Measurements from ENCODE around the gene TUFM.
A peak's percentile ranks its signal among the peaks of the same experiment; 100 is the strongest.

TUFM gene

DNA sequence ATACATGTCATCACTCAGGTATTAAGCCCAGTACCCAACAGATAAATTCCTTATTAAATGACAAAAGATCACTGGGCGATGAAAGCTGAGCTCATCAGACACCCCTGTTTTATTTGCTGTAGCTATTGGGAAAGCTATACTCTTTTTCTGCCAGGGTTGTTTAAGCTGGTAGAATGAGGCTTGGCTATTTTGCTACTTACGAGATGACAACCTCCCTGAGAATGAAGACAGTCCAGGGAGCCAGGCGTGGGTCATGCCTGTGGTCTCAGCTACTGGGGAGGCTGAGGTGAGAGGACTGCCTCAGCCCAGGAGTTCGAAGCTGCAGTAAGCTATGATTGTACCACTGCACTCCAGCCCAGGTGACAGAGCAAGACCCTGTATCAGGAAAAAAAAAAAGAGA is 13.2 kb upstream of the TUFM start:
- CTCF ChIA-PET, result interaction anchor here (1.2 to 2.9 kb wide), 3 partner anchors 10 to 21 kb away, joined by 3 to 15 read pairs (median 5); partner anchors contain the start of gene TUFM
- H3K27ac ChIP-seq (ENCODE audit: insufficient read depth in 1 of 2, low read depth in 1 of 2, low read length in 2 of 2, poor library complexity in 1 of 2, severe bottlenecking in 2 of 2), result no peak overlapping the region
- peaks cover 0 to 10% (median 8%) of the 10 kb centered on the region in 4 experiments for H3K4me1 ChIP-seq (ENCODE audit: control extremely low read depth in 1 of 4, control insufficient read depth in 4 of 4, insufficient read depth in 4 of 4, low read length in 3 of 4)
- H3K9me3 ChIP-seq (ENCODE audit: control extremely low read depth in 1 of 5, control insufficient read depth in 4 of 5, insufficient read depth in 2 of 5, low read depth in 1 of 5, low read length in 4 of 5), result no peaks in the 10 kb centered on the region
- POLR2A ChIA-PET, result interaction anchor here (0.6 kb wide), 1 partner anchor 159 kb away, joined by 4 read pairs; no protein-coding TSS in a partner anchor
- no peaks in the 10 kb centered on the region for H3K27me3 ChIP-seq (replicated peaks in 2 of 5; ENCODE audit: control insufficient read depth in 4 of 5, insufficient read depth in 5 of 5, low read length in 4 of 5)
- no peak for DNase-seq
- 87% methylated on average over 3 of the region's 4 CpGs for WGBS (ENCODE audit: insufficient coverage)
- no peaks in the 10 kb centered on the region for H3K36me3 ChIP-seq (ENCODE audit: control insufficient read depth in 4 of 4, insufficient read depth in 4 of 4, low read length in 3 of 4)
- H3K4me3 ChIP-seq (ENCODE audit: control insufficient read depth in 1 of 7, extremely low read depth in 1 of 7, insufficient read depth in 4 of 7, low read depth in 2 of 7, low read length in 6 of 7), result no peak overlapping the region

GRCh38 chr16:28858421-28858820 is 12.3 kb upstream of the TUFM start:
- H3K36me3 ChIP-seq (ENCODE audit: control insufficient read depth in 4 of 4, insufficient read depth in 4 of 4, low read length in 3 of 4), result no peaks in the 10 kb centered on the region
- DNase-seq, result no peak
- H3K9me3 ChIP-seq (ENCODE audit: control extremely low read depth in 1 of 5, control insufficient read depth in 4 of 5, insufficient read depth in 2 of 5, low read depth in 1 of 5, low read length in 4 of 5), result no peaks in the 10 kb centered on the region
- no peak overlapping the region for H3K27ac ChIP-seq (ENCODE audit: insufficient read depth in 1 of 2, low read depth in 1 of 2, low read length in 2 of 2, poor library complexity in 1 of 2, severe bottlenecking in 2 of 2)
- WGBS (ENCODE audit: insufficient coverage), result 100% methylated on average over 5 of the region's 8 CpGs
- CTCF ChIA-PET, result interaction anchor here (1.2 to 2.9 kb wide), 2 partner anchors 11 to 21 kb away, joined by 3 to 15 read pairs; partner anchors contain the start of gene TUFM
- no peaks in the 10 kb centered on the region for H3K27me3 ChIP-seq (replicated peaks in 2 of 5; ENCODE audit: control insufficient read depth in 4 of 5, insufficient read depth in 5 of 5, low read length in 4 of 5)
- H3K4me1 ChIP-seq (ENCODE audit: control extremely low read depth in 1 of 4, control insufficient read depth in 4 of 4, insufficient read depth in 4 of 4, low read length in 3 of 4), result peaks cover 0 to 7% (median 4%) of the 10 kb centered on the region in 4 experiments
- POLR2A ChIA-PET, result no interaction called here
- no peak overlapping the region for H3K4me3 ChIP-seq (ENCODE audit: control insufficient read depth in 1 of 7, extremely low read depth in 1 of 7, insufficient read depth in 4 of 7, low read depth in 2 of 7, low read length in 6 of 7)

DNA sequence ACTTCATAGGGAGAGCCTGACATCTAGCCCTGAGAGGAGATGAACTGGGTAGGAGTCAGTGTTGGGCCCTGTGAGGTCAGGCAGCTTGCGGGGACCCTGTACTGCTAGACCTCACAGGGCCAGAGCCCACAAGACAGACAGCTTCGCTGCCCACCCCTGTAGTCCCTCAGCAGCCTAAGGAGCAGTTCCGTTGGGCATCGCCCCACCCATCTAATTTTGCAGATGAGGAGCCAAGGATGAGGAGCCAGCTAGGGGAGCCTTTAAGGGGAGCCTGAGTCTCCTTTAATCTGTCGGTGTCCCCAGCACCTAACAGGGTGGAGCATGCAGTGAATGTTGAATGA is 755 bp upstream of the TUFM start:
- 45% methylated on average over 4 of the region's 5 CpGs for WGBS (ENCODE audit: insufficient coverage)
- ChIA-PET CTCF (interaction anchor here (1.0 to 4.0 kb wide), 7 partner anchors 8 to 98 kb away, joined by 3 to 16 read pairs (median 11); partner anchors contain the start of gene SH2B1), POLR2A (interaction anchor here (1.3 to 2.6 kb wide), 3 partner anchors 16 to 25 kb away, joined by 3 to 20 read pairs (median 5); partner anchors contain the start of gene SH2B1)
- peak overlapping the region; percentile 65 to 90 for H3K27ac ChIP-seq (ENCODE audit: insufficient read depth in 1 of 2, low read depth in 1 of 2, low read length in 2 of 2, poor library complexity in 1 of 2, severe bottlenecking in 2 of 2)
- H3K4me1 ChIP-seq (ENCODE audit: control extremely low read depth in 1 of 4, control insufficient read depth in 4 of 4, insufficient read depth in 4 of 4, low read length in 3 of 4), result peaks cover 4 to 25% (median 22%) of the 10 kb centered on the region in 4 experiments
- no peaks in the 10 kb centered on the region for H3K27me3 ChIP-seq (replicated peaks in 2 of 5; ENCODE audit: control insufficient read depth in 4 of 5, insufficient read depth in 5 of 5, low read length in 4 of 5)
- H3K4me3 ChIP-seq (ENCODE audit: control insufficient read depth in 1 of 7, extremely low read depth in 1 of 7, insufficient read depth in 4 of 7, low read depth in 2 of 7, low read length in 6 of 7), result peak overlapping the region; percentile 85 to 97 (median 93)
- H3K9me3 ChIP-seq (ENCODE audit: control extremely low read depth in 1 of 5, control insufficient read depth in 4 of 5, insufficient read depth in 2 of 5, low read depth in 1 of 5, low read length in 4 of 5), result no peaks in the 10 kb centered on the region
- peaks cover 14 to 34% (median 23%) of the 10 kb centered on the region in 4 experiments for H3K36me3 ChIP-seq (ENCODE audit: control insufficient read depth in 4 of 4, insufficient read depth in 4 of 4, low read length in 3 of 4)
- no peak for DNase-seq

- H3K27ac ChIP-seq (ENCODE audit: insufficient read depth in 1 of 2, low read depth in 1 of 2, low read length in 2 of 2, poor library complexity in 1 of 2, severe bottlenecking in 2 of 2), result peak overlapping the region; percentile 79 to 90
- peaks cover 17 to 36% (median 25%) of the 10 kb centered on the region in 4 experiments for H3K36me3 ChIP-seq (ENCODE audit: control insufficient read depth in 4 of 4, insufficient read depth in 4 of 4, low read length in 3 of 4)
- POLR2A ChIA-PET, result interaction anchor here (0.8 to 2.6 kb wide), 7 partner anchors 9 to 80 kb away, joined by 3 to 20 read pairs (median 3); partner anchors contain the start of genes ATXN2L, RABEP2 and SH2B1
- no peaks in the 10 kb centered on the region for H3K27me3 ChIP-seq (replicated peaks in 2 of 5; ENCODE audit: control insufficient read depth in 4 of 5, insufficient read depth in 5 of 5, low read length in 4 of 5)
- no peaks in the 10 kb centered on the region for H3K9me3 ChIP-seq (ENCODE audit: control extremely low read depth in 1 of 5, control insufficient read depth in 4 of 5, insufficient read depth in 2 of 5, low read depth in 1 of 5, low read length in 4 of 5)
- WGBS (ENCODE audit: insufficient coverage), result under 1% methylated on average over 16 of the region's 16 CpGs
- peaks cover 4 to 25% (median 22%) of the 10 kb centered on the region in 4 experiments for H3K4me1 ChIP-seq (ENCODE audit: control extremely low read depth in 1 of 4, control insufficient read depth in 4 of 4, insufficient read depth in 4 of 4, low read length in 3 of 4)
- CTCF ChIA-PET, result interaction anchor here (0.8 to 3.4 kb wide), 7 partner anchors 8 to 24 kb away, joined by 3 to 15 read pairs (median 10); partner anchors contain the start of gene SH2B1
- DNase-seq, result peak in 2 of 3 donors; percentile 40 to 67
- H3K4me3 ChIP-seq (ENCODE audit: control insufficient read depth in 1 of 7, extremely low read depth in 1 of 7, insufficient read depth in 4 of 7, low read depth in 2 of 7, low read length in 6 of 7), result peak overlapping the region; percentile 85 to 97 (median 93)
These were observed 428 bp downstream of the TUFM start for GRCh38 chr16:28845761-28846079.

GRCh38 chr16:28845293-28845692 is 855 bp downstream of the TUFM start:
- no peaks in the 10 kb centered on the region for H3K9me3 ChIP-seq (ENCODE audit: control extremely low read depth in 1 of 5, control insufficient read depth in 4 of 5, insufficient read depth in 2 of 5, low read depth in 1 of 5, low read length in 4 of 5)
- peak in 2 of 3 donors; percentile 46 to 48 for DNase-seq
- H3K4me1 ChIP-seq (ENCODE audit: control extremely low read depth in 1 of 4, control insufficient read depth in 4 of 4, insufficient read depth in 4 of 4, low read length in 3 of 4), result peaks cover 4 to 25% (median 22%) of the 10 kb centered on the region in 4 experiments
- H3K27me3 ChIP-seq (replicated peaks in 2 of 5; ENCODE audit: control insufficient read depth in 4 of 5, insufficient read depth in 5 of 5, low read length in 4 of 5), result no peaks in the 10 kb centered on the region
- WGBS (ENCODE audit: insufficient coverage), result 63% methylated on average over 9 of the region's 10 CpGs
- CTCF ChIA-PET, result interaction anchor here (0.7 to 3.4 kb wide), 6 partner anchors 7 to 33 kb away, joined by 3 to 11 read pairs (median 4); partner anchors contain the start of gene SH2B1
- POLR2A ChIA-PET, result interaction anchor here (0.8 to 2.6 kb wide), 5 partner anchors 9 to 22 kb away, joined by 3 to 20 read pairs (median 4); partner anchors contain the start of genes ATXN2L and SH2B1
- peaks cover 17 to 36% (median 25%) of the 10 kb centered on the region in 4 experiments for H3K36me3 ChIP-seq (ENCODE audit: control insufficient read depth in 4 of 4, insufficient read depth in 4 of 4, low read length in 3 of 4)
- H3K4me3 ChIP-seq (ENCODE audit: control insufficient read depth in 1 of 7, extremely low read depth in 1 of 7, insufficient read depth in 4 of 7, low read depth in 2 of 7, low read length in 6 of 7), result peak overlapping the region; percentile 85 to 97 (median 93)
- H3K27ac ChIP-seq (ENCODE audit: insufficient read depth in 1 of 2, low read depth in 1 of 2, low read length in 2 of 2, poor library complexity in 1 of 2, severe bottlenecking in 2 of 2), result peak overlapping the region in 1 of 2 experiments; percentile 90

DNA sequence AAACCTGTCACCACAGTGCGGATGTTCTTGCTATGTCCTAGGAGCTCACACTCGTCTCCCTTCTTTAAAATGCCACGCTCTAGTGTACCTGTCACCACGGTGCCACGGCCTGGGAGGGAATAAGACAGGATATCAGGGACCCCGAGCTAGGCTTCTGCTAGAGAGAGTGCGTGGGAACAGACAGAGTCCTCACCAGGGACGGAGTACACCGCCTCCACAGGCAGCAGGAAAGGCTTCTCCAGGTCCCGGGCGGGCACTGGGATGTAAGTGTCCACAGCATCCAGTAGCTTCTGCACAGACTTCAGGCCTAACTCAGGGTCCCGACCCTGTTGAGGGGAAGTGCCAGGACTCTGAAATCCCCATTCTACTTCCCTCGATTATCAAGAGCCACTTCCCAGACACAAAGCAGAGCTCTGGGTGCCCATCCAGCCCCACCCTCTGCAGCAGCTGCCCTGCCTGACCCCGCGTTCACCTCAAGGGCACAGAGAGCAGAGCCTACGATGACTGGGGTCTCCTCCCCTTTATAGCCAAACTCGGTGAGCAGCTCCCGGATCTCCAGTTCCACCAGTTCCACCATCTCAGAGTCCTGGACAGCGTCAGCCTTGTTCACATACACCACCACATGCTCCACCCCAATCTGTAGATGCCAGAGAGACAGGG is 1.8 kb downstream of the TUFM start:
- 96% methylated on average over 18 of the region's 19 CpGs for WGBS (ENCODE audit: insufficient coverage)
- peak overlapping the region in 1 of 2 experiments; percentile 90 for H3K27ac ChIP-seq (ENCODE audit: insufficient read depth in 1 of 2, low read depth in 1 of 2, low read length in 2 of 2, poor library complexity in 1 of 2, severe bottlenecking in 2 of 2)
- CTCF ChIA-PET, result interaction anchor here (1.2 to 3.4 kb wide), 5 partner anchors 12 to 101 kb away, joined by 4 to 11 read pairs (median 4); partner anchors contain the start of gene SH2B1
- no peaks in the 10 kb centered on the region for H3K27me3 ChIP-seq (replicated peaks in 2 of 5; ENCODE audit: control insufficient read depth in 4 of 5, insufficient read depth in 5 of 5, low read length in 4 of 5)
- peaks cover 4 to 25% (median 25%) of the 10 kb centered on the region in 4 experiments for H3K4me1 ChIP-seq (ENCODE audit: control extremely low read depth in 1 of 4, control insufficient read depth in 4 of 4, insufficient read depth in 4 of 4, low read length in 3 of 4)
- DNase-seq, result no peak
- peaks cover 17 to 36% (median 25%) of the 10 kb centered on the region in 4 experiments for H3K36me3 ChIP-seq (ENCODE audit: control insufficient read depth in 4 of 4, insufficient read depth in 4 of 4, low read length in 3 of 4)
- H3K4me3 ChIP-seq (ENCODE audit: control insufficient read depth in 1 of 7, extremely low read depth in 1 of 7, insufficient read depth in 4 of 7, low read depth in 2 of 7, low read length in 6 of 7), result no peak overlapping the region
- no peaks in the 10 kb centered on the region for H3K9me3 ChIP-seq (ENCODE audit: control extremely low read depth in 1 of 5, control insufficient read depth in 4 of 5, insufficient read depth in 2 of 5, low read depth in 1 of 5, low read length in 4 of 5)
- POLR2A ChIA-PET, result interaction anchor here (1.2 kb wide), 2 partner anchors 18 to 19 kb away, joined by 3 to 4 read pairs; no protein-coding TSS in a partner anchor

Measured in common myeloid progenitor, CD34-positive (primary cell).